Loucy (cell line): ENCODE results near the gene CCM2L.

Source experiments
- CTCF ChIP-seq: fragments of 200-600 bp; sonication (generic); conservative IDR thresholded peaks from 2 replicates; pipeline ENCODE4 v1.5.1; 2014; ENCODE audit warnings: mild to moderate bottlenecking, antibody characterized with exemption, low read length
- EZH2phosphoT487 ChIP-seq: fragments of 200-600 bp; IDR thresholded peaks from 2 replicates; pipeline ENCODE4 v1.6.1; 2018; ENCODE audit warnings: antibody characterized with exemption, mild to moderate bottlenecking, moderate library complexity, borderline replicate concordance

DNA sequence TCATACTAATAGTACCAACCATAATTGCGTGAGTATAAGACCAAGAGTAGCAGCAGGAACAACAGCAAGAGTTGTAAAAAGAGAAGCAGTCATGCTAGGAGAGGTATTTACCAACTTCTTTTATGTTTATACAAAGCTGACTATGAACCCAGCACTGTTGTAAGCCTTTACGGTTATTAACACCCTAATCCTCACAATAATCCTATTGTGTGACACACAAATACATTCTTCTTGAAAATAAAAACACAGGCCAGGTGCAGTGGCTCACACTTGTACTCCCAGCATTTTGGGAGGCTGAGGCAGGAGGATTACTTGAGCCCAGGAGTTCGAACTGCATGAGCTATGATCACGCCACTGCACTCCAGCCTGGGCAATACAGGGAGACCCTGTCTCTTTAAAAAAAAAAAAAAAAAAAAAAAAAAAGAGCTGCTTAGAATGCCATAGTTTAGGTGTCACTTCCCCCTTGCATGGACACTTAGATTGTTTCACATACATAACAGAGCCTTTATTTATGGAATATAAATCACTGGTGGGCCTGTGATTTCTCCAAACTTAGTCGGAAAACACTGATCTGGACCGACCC, 62.0 kb downstream of the CCM2L start:
- TF ChIP-seq CTCF = no peak
- TF ChIP-seq EZH2phosphoT487 = no peak
